ENCODE results near the gene PACSIN3. TPM values are rescaled to one million over a fixed set of nuclear protein-coding genes. Genes with fewer than 3 reads are reported as not detected.
"Not testable (repeated sequence)": the region's sequence is repeated elsewhere in the genome, so short reads cannot be mapped to it uniquely, and the experiment has no call there.

PACSIN3 gene
- total RNA-seq, 1 donor from 2014 or later: 35.9 TPM

DNA sequence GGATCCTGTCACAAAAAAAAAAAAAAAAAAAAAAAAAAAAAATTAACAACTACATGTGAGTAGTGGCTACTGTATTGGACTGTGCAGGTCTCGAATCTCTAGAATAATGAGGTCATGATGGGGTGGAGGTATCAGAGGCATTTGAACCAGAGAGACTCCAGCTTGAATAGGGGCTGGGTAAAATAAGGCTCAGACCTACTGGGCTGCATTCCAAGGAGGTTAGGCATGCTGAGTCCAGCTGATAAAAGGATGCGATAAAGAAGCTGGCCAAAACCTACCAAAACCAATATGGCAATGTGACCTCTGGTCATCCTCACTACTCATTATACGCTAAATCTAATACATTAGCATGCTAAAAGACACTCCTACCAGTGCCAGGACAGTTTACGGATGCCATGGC lies 5.9 kb upstream of the PACSIN3 start:
- DNase-seq (ENCODE audit: low read depth): no peak

GRCh38 chr11:47191137-47191536 lies 4.9 kb upstream of the PACSIN3 start:
- DNase-seq (ENCODE audit: low read depth): not testable (repeated sequence)

DNA sequence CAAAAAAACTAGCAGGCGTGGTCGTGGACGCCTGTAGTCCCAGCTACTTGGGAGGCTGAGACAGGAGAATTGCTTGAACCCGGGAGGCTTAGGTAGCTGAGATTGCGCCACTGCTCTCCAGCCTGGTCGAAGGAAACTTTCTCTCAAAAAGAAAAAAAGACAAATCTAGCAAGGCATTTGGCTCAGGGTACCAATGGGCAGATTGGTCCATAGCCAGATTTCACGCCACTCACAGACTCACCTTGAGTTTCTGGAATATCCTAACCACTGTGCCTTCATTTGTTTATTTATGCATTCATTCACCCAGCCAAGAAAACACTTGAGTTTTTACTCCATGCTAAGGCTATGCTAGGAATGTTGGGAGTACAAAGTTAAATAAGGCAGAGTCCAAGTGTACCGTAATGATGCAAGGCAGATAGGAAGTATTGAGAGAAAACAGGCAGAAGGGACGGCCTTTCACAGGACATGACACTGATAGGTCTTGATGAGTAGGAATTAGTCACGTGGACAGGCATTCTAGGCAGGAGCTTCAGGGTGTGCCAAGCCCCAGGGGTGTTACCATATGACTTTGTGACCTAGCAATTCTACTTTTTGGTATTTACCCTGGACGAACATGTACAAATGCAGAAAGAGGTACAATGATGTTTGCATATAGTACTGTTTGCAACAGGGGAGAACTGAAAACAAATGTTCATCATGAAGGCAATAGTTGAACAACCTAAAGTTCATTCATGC lies 3.0 kb upstream of the PACSIN3 start:
- peak; percentile 34 for DNase-seq (ENCODE audit: low read depth)

- no peak for DNase-seq (ENCODE audit: low read depth)
Observed at GRCh38 chr11:47188259-47188658, 2.0 kb upstream of the PACSIN3 start.

DNA sequence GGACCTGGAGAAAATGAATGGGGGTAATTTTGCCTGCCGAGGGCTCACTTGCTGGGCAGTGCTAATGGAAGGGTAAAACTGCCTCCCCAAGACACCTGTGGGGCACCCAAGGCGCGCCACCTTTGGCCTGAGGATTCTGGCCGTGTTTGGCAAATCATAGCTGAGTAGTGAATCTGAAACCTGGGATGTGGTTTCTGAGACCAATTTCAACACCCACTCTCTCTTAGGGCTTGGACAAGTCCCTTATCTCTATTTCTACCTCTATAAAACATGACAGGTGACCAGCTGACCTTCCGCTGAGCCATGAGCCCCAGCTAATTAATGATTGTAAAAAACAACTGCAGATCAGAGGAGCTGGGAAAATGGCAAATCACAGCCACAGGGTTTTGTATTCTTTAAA lies 1.5 kb upstream of the PACSIN3 start:
- DNase-seq (ENCODE audit: low read depth): no peak

GRCh38 chr11:47186700-47187695 lies 764 bp upstream of the PACSIN3 start:
- peak; percentile 80 for DNase-seq (ENCODE audit: low read depth)

GRCh38 chr11:47185305-47186075 lies 744 bp downstream of the PACSIN3 start:
- peak; percentile 63 for DNase-seq (ENCODE audit: low read depth)

- DNase-seq (ENCODE audit: low read depth): no peak
Observed at GRCh38 chr11:47184711-47185304, 1.4 kb downstream of the PACSIN3 start.

DNA sequence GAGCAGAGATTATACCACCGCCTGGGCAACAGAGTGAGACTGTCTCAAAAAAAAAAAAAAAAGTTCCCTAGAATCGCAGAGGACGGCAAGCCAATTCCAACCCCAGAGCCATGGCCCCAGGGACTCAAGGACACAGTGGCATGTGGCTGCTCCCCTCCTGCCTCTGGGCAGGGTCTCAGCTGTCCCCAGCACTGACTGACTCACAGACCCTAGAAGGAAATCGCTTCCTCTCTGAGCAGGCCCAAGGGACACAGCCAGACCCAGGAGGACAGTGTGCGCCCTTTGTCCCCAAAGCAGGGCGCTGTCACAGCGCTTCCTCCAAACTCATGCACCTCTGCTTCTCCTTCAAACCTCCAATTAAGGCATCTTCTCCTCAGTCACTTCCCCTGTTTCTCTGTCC lies 2.3 kb downstream of the PACSIN3 start:
- DNase-seq (ENCODE audit: low read depth): peak; percentile 68

GRCh38 chr11:47183031-47183856 lies 3.0 kb downstream of the PACSIN3 start:
- peak; percentile 32 for DNase-seq (ENCODE audit: low read depth)

DNA sequence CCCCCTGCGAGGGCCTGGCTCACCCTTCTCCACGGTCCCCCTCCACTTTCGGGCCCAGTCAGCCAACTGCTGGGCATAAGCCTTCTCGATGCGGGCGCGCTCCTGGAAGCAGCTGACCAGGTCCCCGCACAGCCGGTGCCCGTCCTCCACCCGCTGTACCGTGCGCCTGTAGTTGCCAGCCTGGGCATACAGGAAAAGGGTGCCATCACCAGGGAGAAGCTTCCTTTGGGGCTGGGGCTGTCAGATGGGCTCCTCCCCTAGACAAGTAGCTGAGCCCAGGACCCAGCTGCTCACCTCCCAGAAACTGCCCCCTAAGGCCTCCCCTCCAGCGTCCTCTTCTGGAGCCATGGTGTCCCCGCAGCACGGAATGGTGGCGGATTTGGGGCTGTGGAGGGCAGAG lies 3.9 kb downstream of the PACSIN3 start:
- no peak for DNase-seq (ENCODE audit: low read depth)

DNA sequence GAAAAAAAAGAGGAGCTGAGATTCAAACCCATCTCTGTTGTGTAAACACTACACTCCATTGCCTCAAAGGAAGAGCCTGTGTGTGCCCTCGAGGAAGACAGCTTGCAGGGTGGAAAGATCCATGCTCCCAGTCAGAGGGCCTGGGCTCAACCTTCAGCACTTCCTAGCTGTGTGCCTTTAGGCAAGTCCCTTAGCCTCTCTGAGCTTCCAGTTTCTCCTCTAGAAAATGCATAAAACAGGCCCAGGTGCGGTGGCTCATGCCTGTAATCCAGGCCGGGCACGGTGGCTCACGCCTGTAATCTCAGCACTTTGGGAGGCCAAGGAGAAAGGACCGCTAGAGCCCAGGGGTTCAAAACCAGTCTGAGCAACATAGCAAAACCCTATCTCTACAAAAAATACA lies 5.0 kb downstream of the PACSIN3 start:
- no peak for DNase-seq (ENCODE audit: low read depth)

DNA sequence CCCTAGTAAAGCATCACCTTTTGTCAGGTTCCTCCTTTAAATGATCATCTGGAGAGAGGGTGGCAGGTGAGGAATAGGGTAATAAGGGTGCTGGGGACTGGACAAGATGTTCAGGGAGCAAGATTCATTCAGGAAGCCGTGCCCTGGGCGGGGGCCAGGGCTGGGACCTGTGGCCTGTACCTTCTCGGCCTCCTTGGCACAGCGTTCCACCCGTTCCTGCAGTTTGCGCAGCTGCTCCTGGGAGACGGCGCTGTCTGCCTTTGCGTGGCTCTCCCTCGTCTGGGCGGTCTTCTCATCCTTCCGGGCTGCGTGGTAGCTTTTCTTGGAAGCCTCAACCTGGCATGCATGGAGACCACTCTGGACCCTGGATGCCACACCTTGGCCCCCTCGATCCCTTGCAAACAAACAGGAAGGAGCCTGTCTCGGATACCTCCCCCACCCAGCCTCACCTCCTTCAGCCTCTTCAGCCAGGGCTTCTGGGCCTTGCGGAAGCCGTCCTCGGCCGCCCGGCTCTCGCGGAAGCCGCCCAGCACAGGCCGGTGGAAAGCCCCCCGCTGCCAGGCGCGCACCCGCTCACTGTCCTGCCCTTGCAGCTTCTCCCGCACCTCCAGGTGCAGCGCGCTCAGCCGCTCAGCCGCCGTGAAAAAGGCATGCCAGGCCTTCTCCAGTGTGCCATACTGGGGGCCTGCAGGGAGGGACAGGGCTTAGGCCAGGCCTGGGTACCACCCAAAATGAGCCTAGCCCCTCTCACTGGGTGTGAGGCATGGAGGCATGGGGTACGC lies 6.0 kb downstream of the PACSIN3 start:
- DNase-seq (ENCODE audit: low read depth): no peak

DNA sequence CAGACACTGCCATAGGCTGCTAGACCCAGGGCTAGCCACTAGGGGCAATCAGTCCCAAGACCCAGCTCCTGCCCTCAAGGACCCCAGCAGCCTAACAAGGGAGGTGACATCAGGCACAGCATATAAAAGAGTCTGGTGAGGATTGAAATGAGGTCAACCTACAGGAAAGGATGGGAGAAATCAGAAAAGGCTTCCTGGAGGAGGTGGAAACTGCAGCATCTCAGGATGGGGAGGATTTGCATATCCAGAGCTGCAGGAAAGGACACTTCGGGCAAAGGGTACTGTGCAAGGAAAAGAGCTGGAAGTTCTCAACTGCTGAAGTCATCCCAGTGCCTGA lies 6.6 kb downstream of the PACSIN3 start:
- peak; percentile 46 for DNase-seq (ENCODE audit: low read depth)

GRCh38 chr11:47178737-47179654 lies 7.2 kb downstream of the PACSIN3 start:
- no peak for DNase-seq (ENCODE audit: low read depth)

GRCh38 chr11:47178316-47178715 lies 7.9 kb downstream of the PACSIN3 start:
- DNase-seq (ENCODE audit: low read depth): no peak

GRCh38 chr11:47177846-47178245 lies 8.4 kb downstream of the PACSIN3 start:
- no peak for DNase-seq (ENCODE audit: low read depth)

DNA sequence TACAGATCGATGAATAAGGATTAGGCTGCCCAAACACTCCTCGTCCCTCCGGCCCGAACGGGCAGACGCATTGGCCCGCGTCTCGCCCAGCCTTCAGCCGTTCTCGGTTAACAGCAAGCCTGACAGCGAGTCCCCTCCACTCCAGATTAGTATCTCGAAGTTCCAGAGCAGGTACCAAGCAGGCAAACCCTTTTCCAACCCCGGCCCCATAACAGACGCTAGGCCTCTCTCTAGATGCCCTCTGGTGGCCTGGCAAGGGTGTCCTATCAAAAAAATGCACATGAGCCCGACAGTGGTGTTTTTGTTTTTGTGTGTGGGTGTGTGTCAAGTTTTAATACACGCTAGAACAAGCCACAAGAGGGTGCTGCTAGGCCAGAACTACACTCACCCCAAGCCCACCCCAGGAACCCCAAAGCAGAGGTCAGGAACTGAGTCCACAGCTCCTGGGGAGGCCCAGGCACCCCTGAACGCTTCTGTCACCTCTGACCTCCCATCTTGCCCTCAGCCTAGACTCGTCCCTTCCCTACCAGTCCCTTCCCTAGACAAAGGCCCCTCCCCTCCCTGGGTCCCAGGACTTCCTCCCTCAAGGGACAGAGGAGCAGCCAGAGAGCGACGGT lies 8.9 kb downstream of the PACSIN3 start:
- peak; percentile 90 for DNase-seq (ENCODE audit: low read depth)

Data from myocyte (in vitro differentiated cells).